ENCODE measurements around the gene TMEM43. TPM values are rescaled to one million over a fixed set of nuclear protein-coding genes. Genes with fewer than 3 reads are reported as not detected.

Gene TMEM43
- total RNA-seq, 1 experiment from 2014 or later, result 32.4 TPM

DNA sequence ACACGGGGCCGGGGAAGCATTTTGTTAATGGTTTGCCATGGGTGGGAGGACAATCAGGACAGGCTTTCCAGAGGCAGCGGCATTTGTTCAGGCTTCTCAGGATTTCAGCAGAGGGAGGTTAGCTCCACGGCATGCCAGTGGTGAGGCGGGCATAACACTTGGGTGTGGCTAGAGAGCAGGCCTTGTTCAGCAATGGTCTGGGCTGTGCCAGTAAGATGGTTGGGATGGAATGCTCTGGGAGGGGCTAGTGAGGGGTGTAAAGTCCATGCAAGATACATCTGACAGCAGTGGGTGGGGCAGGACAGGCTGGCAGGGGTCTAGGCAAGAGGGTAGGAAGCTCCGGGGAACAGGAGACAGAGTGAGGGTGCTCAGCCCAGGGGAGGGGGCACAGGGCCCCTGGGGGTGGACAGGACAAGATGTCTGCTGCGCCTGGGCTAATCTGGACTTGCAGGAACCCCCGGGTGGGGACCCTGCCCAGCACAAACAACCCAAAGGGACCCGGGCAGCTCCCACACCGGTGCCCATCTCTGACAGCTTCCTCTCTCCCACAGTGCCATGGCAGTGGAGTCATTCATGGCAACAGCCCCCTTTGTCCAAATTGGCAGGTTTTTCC is 8.4 kb downstream of the TMEM43 start:
- DNase-seq (ENCODE audit: low read depth, low spot score) (no peak), ATAC-seq (no peak)
- no peak overlapping the region for H3K27ac ChIP-seq (ENCODE audit: low read depth, low read length)
- H3K27me3 ChIP-seq (ENCODE audit: insufficient read depth, low read length), result no peaks in the 10 kb centered on the region
- peaks cover 14% of the 10 kb centered on the region for H3K79me2 ChIP-seq (ENCODE audit: insufficient read depth, low read length)
- BruUV-seq (replicated peaks), result no TSS peak
- ChIA-PET POLR2A (no interaction called here), RAD21 (ENCODE audit: low non-redundant PET in 1 of 2, low total read pairs in 2 of 2, uncharacterized antibody in 2 of 2, unreplicated experiment in 2 of 2) (no interaction called here), CTCF (no interaction called here)
- no peaks in the 10 kb centered on the region for H4K20me1 ChIP-seq (ENCODE audit: insufficient read depth)
- H3K9me2 ChIP-seq (ENCODE audit: insufficient read depth), result no peaks in the 10 kb centered on the region
- peaks cover 6 to 14% of the 10 kb centered on the region in 2 experiments; a peak in 3 of 4 replicates for H3K4me1 ChIP-seq (ENCODE audit: control insufficient read depth in 1 of 2, insufficient read depth in 2 of 2, low read length in 2 of 2)
- H3K4me3 ChIP-seq (replicated peaks in 1 of 2; ENCODE audit: low read depth in 1 of 2, low read length in 2 of 2), result no peak overlapping the region
- no peak overlapping the region for H2AFZ ChIP-seq (ENCODE audit: low read depth, low read length, poor library complexity, severe bottlenecking)
- no peak overlapping the region for H3K9ac ChIP-seq (ENCODE audit: low read length)
- TF ChIP-seq EZH2 (IDR thresholded peaks at IDR 0.05) (no peak), ZFX (IDR thresholded peaks at IDR 0.05) (no peak), TCF7L2 (IDR thresholded peaks at IDR 0.05; ENCODE audit: borderline replicate concordance, extremely low read depth, insufficient read depth, insufficient read length) (no peak), CBX3 (IDR thresholded peaks at IDR 0.05; ENCODE audit: low read depth) (no peak), ELF1 (IDR thresholded peaks at IDR 0.05; ENCODE audit: borderline replicate concordance, low read depth) (no peak), SP1 (IDR thresholded peaks at IDR 0.05; ENCODE audit: low read depth) (no peak), FOSL1 (IDR thresholded peaks at IDR 0.05; ENCODE audit: low read depth) (no peak), POLR2A (IDR thresholded peaks at IDR 0.05; ENCODE audit: borderline replicate concordance, extremely low read depth, insufficient read depth, insufficient read length) (no peak), RAD21 (IDR thresholded peaks at IDR 0.05; ENCODE audit: low read depth) (no peak)
- TF ChIP-seq, protein P1, sequence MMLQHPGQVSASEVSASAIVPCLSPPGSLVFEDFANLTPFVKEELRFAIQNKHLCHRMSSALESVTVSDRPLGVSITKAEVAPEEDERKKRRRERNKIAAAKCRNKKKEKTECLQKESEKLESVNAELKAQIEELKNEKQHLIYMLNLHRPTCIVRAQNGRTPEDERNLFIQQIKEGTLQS (IDR thresholded peaks at IDR 0.05), result no peak
- H3K9me3 ChIP-seq (ENCODE audit: control insufficient read depth in 1 of 2, insufficient read depth in 1 of 2, low read depth in 1 of 2, low read length in 2 of 2), result no peaks in the 10 kb centered on the region
- intact Hi-C loops (cut with micrococcal nuclease), result no loop called here
- peaks cover 23 to 54% of the 10 kb centered on the region in 2 experiments; a peak in 3 of 4 replicates for H3K36me3 ChIP-seq (ENCODE audit: control insufficient read depth in 1 of 2, insufficient read depth in 2 of 2, low read length in 2 of 2)
- no peak overlapping the region for H3K4me2 ChIP-seq (ENCODE audit: low read length)

DNA sequence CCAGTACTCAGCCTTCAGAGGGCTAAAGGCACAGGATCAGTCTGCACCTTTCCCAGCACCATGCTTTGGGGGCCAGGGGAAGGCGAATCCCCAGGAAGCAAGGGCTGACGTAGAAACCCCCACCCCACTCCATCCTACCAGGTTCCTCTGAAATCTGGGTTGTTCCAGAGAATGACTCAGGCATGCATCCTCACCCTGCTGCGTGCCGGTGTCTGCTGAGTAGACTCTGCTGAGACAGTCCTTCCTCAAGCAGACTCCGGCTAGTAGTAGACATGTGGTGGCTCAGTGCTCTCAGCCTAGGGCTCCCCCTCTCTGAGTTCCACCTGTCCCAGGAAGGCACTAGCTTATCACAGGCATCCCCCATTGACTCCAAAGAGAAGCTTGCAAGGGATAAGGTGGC is 9.0 kb downstream of the TMEM43 start:
- Histone ChIP-seq H3K27ac (ENCODE audit: low read depth, low read length) (no peak overlapping the region), H4K20me1 (ENCODE audit: insufficient read depth) (no peaks in the 10 kb centered on the region), H3K4me2 (ENCODE audit: low read length) (no peak overlapping the region), H3K9ac (ENCODE audit: low read length) (no peak overlapping the region), H3K9me3 (ENCODE audit: control insufficient read depth in 1 of 2, insufficient read depth in 1 of 2, low read depth in 1 of 2, low read length in 2 of 2) (no peaks in the 10 kb centered on the region), H2AFZ (ENCODE audit: low read depth, low read length, poor library complexity, severe bottlenecking) (no peak overlapping the region), H3K79me2 (ENCODE audit: insufficient read depth, low read length) (peaks cover 8% of the 10 kb centered on the region), H3K4me3 (replicated peaks in 1 of 2; ENCODE audit: low read depth in 1 of 2, low read length in 2 of 2) (no peak overlapping the region), H3K27me3 (ENCODE audit: insufficient read depth, low read length) (no peaks in the 10 kb centered on the region), H3K36me3 (ENCODE audit: control insufficient read depth in 1 of 2, insufficient read depth in 2 of 2, low read length in 2 of 2) (peaks cover 22 to 48% of the 10 kb centered on the region in 2 experiments; a peak in 3 of 4 replicates), H3K4me1 (ENCODE audit: control insufficient read depth in 1 of 2, insufficient read depth in 2 of 2, low read length in 2 of 2) (peaks cover 6 to 14% of the 10 kb centered on the region in 2 experiments; a peak in 3 of 4 replicates), H3K9me2 (ENCODE audit: insufficient read depth) (no peaks in the 10 kb centered on the region)
- ATAC-seq (no peak), DNase-seq (ENCODE audit: low read depth, low spot score) (no peak)
- ChIA-PET CTCF (no interaction called here), POLR2A (interaction anchor here (2.3 kb wide), 1 partner anchor 9 kb away, joined by 8 read pairs; the partner anchor contains the start of genes CHCHD4 and TMEM43), RAD21 (ENCODE audit: low non-redundant PET in 1 of 2, low total read pairs in 2 of 2, uncharacterized antibody in 2 of 2, unreplicated experiment in 2 of 2) (no interaction called here)
- BruUV-seq (replicated peaks), result no TSS peak
- intact Hi-C loops (cut with micrococcal nuclease), result no loop called here
- TF ChIP-seq ZFX (IDR thresholded peaks at IDR 0.05) (no peak), POLR2AphosphoS5 (IDR thresholded peaks at IDR 0.05; ENCODE audit: low read depth, low read length) (no peak), SRF (IDR thresholded peaks at IDR 0.05; ENCODE audit: low read depth) (no peak), JUND (IDR thresholded peaks at IDR 0.05) (no peak), EZH2phosphoT487 (IDR thresholded peaks at IDR 0.05; ENCODE audit: borderline replicate concordance) (no peak), YY1 (IDR thresholded peaks at IDR 0.05; ENCODE audit: extremely low read depth, insufficient replicate concordance, low read depth, low read length) (no peak), CBX3 (IDR thresholded peaks at IDR 0.05; ENCODE audit: low read depth) (no peak)
- TF ChIP-seq, protein P1 (IDR thresholded peaks at IDR 0.05), result no peak
